DND-41 (cell line): ENCODE results near the gene GLT8D1.
A peak's percentile ranks its signal among the peaks of the same experiment; 100 is the strongest.

Experiments used
- EZH2 ChIP-seq: IDR thresholded peaks from 3 replicates; pipeline ENCODE4 v1.6.1; 2012; ENCODE audit warnings: borderline replicate concordance, low read depth, mild to moderate bottlenecking, moderate library complexity, low read length, inconsistent platforms; ENCODE audit not compliant: severe bottlenecking
- TF ChIP-seq, protein P1 (sequence below): IDR thresholded peaks from 2 replicates; pipeline ENCODE4 v1.5.1; 2012; ENCODE audit warnings: borderline replicate concordance, low read length, moderate library complexity, mild to moderate bottlenecking; ENCODE audit not compliant: poor library complexity, severe bottlenecking; ENCODE audit errors: extremely low read depth

DNA sequence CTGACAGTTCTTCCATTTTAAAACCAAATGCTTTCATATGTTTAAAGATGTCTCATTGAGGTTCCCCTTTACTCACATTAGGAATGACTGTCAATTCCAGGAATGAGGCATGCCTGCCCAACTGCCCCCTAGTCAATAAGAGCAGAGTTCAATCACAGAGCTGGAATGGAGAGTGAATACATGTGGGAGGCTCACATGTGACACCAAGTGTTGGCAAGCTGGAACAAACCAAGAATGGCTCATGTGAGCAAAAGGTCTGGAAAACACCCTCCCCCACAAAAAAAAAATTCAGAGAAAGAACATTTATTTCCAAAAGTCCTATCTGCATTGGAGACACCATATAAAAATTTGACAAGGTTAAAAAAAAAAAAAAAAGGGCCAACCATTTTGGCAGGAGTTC is 23.6 kb downstream of the GLT8D1 start:
- TF ChIP-seq, protein P1, sequence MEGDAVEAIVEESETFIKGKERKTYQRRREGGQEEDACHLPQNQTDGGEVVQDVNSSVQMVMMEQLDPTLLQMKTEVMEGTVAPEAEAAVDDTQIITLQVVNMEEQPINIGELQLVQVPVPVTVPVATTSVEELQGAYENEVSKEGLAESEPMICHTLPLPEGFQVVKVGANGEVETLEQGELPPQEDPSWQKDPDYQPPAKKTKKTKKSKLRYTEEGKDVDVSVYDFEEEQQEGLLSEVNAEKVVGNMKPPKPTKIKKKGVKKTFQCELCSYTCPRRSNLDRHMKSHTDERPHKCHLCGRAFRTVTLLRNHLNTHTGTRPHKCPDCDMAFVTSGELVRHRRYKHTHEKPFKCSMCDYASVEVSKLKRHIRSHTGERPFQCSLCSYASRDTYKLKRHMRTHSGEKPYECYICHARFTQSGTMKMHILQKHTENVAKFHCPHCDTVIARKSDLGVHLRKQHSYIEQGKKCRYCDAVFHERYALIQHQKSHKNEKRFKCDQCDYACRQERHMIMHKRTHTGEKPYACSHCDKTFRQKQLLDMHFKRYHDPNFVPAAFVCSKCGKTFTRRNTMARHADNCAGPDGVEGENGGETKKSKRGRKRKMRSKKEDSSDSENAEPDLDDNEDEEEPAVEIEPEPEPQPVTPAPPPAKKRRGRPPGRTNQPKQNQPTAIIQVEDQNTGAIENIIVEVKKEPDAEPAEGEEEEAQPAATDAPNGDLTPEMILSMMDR: peak; percentile 6
- TF ChIP-seq EZH2: no peak
